HG02870 (cell line): ENCODE results near the gene ISL2.

Source experiments
- ATAC-seq: cut with Tn5 transposase; IDR thresholded peaks from one replicate; pipeline ENCODE4 v1.9.1; 2021; ENCODE audit warnings: mild to moderate bottlenecking, moderate library complexity; ENCODE audit not compliant: unreplicated experiment

Gene ISL2

DNA sequence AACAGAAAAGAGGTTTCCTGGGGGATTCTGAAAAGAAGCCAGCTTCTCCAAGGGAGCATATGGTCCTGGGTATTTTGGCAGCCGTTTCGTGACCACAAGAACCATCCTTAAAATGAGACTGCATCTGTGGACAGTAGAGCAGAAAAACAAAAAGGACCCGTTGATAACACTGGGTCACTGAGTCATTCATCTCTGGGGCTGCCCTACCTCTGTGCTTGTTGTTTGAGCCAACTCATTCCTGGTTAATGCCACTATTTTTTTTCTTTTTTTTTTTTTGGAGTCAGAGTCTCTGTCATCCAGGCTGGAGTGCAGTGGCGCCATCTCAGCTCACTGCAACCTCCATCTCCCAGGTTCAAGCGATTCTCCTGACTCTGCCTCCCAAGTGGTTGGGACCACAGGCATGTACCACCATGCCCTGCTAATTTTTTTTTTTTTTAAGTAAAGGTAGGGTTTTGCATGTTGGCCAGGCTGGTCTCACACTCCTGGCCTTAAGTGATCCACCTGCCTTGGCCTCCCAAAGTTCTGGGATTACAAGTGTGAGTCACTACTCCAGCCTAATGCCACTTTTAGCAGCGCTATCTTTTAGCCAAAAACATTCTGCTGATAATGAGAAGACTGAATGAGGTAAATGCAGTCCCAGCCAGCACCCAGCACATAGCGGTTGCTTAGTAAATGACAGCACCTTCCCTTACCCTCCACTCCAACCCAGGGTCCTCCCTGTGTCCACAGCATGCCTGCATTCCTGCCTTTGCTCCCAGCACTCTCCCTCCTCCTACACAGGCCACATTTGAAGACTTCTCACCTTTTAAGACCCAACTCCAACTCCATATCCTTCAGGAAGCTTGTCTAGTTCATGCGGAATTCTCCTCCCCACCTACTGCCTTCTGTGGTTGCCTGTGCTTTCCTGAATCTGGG lies 9.1 kb upstream of the ISL2 start:
- no peak for ATAC-seq

- no peak for ATAC-seq
Measured at GRCh38 chr15:76328106-76328696, 8.4 kb upstream of the ISL2 start.

GRCh38 chr15:76328958-76329357 lies 7.6 kb upstream of the ISL2 start:
- no peak for ATAC-seq

DNA sequence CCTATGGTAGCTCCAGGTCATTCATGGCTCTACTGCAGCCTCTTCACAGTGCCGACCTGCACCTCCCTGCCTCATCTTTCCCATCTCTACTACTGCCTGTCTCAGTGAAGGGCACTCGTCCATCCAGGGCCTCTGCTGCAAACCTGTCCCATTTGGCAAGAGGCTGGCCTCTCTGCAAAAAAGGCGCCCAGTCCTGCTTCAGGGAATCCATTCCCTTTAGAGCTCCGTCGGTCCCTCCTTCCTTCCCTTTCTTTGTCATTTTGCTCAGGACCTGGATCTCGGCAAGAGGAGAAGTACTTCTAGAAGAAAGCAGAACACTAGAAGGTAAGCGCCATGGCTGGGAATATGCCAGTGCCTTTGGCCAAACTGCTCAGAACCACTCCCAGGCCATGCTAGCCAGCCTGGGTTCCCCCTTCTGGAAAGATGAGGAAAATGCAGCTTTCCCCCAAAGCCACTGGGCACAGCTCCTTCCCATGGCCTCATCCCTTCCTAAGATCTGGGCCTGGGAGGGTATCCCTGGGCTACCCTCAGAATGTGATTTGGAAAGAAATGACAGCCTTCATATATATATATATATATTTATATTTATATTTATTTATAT lies 6.4 kb upstream of the ISL2 start:
- ATAC-seq, result no peak

- no peak for ATAC-seq
Measured at GRCh38 chr15:76332796-76333195, 3.8 kb upstream of the ISL2 start.

DNA sequence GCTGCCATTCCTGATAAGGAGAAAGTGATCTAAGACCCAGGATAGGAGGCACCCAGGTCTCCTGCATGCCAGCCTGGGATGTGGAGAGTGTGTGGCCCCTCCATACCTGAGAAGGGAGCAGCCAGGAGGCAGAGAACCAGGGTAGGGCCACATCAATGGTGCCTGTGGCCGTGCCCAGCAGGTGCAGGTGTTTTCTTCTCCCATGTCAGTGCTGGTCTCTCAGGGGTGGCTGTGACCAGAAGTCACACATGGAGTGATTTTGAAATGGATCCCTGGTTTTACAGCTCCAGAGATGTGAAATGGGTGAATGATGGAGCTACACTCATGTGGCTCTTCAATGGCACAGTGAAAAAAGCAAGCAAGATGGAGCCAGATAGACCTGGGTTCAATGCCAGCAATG lies 3.3 kb upstream of the ISL2 start:
- ATAC-seq, result no peak

DNA sequence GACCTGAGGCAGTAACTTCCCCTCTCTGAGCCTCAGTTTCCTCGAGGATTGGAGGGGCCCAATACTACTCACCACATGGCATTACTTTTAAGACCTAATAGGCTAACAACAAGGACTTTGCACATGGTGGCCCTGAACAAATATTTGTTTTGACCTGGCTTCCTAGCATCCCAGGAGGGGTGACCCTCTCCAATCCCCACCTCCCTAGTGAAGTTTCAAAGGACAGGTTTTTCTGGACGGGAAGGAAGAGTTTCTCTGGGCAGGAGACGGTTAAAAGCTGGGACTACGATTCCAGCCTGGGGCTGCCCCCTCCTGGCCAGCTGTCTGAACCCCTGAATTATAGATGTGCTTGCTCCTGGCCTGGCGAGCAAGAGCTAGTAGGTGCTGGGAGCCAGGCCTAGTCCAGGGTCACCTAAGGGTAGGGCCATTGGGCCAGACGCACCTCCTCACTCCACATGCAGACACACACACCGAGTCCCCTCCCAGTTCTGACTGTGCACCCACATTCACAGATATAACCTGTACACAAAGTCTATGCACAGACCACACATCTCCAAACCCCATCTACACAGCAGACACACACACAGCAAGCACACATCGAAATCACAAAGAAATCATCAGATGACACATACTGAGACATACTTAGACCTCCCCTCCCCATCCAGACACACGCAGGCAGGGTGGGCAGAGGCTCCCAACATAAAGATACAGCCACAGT lies 2.7 kb upstream of the ISL2 start:
- ATAC-seq, result no peak

DNA sequence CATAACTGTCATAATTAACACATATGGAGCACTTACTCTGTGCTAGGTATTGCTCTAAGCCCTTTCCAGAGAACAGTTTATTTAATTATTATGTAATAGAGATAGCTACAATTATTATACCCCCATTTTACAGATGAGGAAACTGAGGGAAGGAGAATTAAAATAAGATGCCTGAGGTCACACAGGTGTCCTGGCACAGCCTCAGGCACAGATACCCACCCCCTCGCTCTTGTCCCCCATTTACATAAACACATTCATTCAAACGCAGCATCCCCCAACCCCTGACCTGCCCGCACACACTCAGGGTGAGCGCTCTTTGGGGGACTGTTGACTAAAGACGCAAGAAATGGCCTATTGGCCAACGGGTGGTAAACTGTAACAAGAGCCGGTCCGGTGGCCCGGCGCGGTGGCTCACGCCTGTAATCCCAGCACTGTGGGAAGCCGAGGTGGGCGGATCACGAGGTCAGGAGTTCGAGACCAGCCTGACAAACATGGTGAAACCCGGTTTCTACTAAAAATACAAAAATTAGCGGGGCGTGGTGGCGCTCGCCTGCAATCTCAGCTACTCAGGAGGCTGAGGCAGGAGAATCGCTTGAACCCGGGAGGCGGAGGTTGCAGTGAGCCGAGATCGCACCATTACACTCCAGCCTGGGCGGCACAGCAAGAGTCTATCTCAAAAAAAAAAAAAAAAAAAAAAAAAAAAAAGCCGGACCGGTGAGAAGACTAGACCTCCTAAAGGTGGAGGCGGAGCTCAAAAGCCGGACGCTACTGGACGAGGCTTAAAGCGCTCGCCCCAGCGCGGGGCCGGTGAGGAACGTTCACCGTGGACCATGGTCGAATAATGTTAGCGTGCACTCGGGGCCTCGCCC lies 1.9 kb upstream of the ISL2 start:
- ATAC-seq, result no peak

DNA sequence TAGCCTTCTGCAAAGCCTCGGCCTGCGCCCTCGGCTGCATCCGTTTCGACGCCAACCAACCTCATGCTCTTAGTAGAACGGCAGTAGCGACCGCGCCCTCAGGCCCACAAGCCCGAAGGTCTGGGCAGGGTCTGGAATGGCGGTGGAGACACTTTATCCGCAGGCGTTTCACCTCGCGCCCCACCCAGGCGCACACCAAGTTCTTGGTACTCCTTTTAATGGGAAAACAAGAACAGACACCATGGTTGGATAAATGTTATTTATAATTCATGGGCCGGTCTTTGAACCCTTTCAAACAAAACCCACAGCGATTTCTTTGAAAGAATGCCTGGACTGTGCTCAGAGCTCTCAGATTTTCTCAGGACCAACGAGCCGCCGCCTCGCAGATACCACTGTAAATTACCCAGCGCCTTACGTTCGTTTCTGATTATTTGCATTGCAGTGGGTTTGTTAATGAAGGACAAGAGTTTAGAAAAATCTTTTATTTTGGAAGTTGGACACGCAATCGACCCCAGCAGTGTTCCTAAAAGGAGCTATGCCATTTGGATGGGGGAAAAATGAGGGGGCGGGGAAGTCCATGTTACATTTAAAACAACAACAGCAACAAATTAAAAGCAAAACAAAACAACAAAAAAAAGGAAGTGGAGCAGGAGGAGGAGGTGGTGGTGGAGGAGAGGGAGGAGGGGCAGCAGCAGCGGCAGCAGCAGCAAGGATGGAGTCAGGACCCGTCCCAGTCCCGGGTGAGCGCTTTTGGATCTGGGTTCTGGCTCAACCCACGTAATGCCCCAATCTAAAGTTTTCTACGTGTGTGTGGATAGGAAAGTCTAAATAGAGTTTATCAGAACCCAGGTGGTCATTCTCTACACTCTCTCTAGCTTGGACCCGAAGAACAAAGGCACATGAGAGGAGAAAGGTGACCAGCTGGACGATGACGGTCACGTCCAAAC lies 993 bp upstream of the ISL2 start:
- ATAC-seq, result no peak

GRCh38 chr15:76337059-76337695 lies 604 bp downstream of the ISL2 start:
- no peak for ATAC-seq

DNA sequence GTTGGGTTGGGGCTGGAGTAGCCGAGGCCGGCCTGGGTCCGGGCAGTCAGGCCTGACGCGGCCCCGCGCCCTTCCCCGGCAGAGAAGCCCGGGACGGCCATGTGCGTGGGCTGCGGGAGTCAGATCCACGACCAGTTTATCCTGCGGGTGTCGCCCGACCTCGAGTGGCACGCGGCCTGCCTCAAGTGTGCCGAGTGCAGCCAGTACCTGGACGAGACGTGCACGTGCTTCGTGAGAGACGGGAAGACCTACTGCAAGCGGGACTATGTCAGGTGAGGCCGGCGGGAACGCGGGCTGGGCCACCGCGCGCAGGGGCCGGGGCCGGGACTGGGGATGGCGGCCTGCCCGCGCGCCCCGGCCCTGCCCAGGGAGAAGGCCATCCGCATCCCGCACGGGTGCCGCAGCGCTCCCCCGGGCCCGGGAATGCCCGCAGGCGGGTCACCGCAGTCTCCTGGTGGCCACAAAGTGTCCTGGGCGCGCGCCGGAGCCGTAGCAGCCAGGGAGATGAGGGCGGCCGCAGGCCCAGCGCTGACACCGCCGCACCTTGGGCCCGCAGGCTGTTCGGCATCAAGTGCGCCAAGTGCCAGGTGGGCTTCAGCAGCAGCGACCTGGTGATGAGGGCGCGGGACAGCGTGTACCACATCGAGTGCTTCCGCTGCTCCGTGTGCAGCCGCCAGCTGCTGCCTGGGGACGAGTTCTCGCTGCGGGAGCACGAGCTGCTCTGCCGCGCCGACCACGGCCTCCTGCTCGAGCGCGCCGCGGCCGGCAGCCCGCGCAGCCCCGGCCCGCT lies 1.3 kb downstream of the ISL2 start:
- ATAC-seq, result no peak

DNA sequence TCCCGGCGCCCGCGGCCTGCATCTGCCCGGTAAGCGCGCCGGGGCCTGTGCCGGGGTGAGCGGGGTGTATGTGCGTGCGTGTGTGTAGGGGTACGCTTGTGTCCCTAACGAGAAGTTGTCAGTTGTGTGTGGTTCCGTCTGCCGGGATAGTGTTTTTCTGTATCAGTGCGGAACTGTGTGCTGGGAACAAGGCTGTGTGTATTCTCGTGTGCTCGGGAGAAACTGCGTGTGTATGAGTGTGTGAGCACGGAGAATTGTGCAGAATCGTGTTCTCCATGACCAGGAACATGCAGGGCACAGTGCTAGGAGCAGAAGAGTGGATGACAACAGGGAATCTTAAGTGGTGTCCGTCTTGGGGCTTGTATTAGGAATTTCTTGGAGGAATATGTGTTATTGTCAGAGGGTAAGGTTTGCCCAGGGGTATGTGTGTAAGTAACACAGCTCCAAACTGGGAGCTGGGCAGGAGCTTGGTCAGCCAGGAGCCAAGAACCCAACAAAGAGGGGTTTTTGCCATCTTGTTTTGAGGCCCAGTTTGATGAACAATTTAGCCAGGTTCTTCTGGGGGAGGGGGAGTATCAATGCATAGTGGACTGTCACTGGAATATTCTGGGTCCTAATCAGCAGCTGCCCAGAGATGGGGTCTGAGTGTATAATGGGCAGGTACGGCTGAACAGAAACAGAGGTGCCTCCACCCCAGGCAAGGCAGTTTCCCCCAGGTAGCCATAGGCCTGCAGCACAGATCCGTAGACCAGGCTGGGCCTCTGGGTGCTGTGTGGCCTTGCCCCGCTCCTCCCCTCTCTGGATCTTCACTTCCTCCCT lies 2.1 kb downstream of the ISL2 start:
- ATAC-seq, result no peak

DNA sequence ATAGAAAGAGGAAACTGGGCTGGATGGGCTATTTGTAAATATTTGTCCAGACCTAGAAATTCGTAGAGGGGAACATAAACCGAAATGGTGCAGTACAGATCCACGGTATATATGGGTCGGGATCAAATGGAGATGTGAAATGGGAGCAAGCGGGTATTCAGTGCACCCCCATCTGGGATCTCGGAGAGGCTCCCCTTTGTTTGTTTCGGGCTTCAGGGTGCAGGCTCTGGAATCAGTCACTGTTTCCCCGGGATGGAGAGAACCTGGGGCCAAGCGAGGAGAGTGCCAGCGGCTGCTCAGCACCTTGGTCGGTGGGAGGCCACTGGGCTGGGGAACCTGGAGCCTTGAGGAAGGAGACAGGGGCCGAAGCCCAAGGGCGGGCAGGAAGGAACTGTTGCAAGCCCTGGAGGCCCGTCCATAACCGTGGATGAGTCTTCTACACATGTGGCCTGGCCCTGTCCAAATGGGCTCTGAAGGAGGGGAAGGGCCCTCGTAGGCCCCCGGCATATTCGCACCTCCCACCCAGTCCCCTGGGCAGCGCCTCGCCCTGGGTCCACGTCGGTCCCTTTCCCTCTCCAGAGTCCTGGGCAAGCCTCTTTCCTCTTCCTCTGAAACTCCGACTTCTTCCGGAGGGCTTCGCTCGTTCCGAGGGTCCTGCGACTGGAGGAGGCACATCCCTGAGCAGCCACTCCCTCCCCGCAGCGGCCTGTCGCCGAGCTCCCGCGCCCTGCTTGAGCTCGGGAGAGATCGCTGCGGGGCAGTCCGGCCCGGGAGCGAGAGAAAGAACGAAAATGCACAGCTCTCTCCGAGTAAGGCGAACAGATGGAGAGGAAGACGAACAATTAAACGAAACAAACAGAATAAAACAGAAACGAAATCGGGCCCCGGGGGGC lies 3.0 kb downstream of the ISL2 start:
- ATAC-seq, result no peak

DNA sequence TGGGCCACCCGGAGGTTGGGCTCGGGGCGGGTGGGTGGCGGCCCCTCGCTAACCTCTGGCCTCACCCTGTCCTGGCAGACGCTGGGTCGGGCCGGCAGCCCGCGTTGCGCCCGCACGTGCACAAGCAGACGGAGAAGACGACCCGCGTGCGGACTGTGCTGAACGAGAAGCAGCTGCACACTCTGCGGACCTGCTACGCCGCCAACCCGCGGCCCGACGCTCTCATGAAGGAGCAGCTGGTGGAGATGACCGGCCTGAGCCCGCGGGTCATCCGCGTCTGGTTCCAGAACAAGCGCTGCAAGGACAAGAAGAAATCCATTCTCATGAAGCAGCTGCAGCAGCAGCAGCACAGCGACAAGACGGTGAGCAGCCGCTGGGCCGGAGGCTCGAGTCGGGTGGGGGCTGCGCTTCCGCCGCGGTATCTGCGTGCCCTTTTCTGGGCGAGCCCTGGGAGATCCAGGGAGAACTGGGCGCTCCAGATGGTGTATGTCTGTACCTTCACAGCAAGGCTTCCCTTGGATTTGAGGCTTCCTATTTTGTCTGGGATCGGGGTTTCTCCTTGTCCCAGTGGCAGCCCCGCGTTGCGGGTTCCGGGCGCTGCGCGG lies 3.7 kb downstream of the ISL2 start:
- no peak for ATAC-seq

- ATAC-seq, result no peak
Measured at GRCh38 chr15:76340803-76341365, 4.3 kb downstream of the ISL2 start.
